ENCODE data around the gene ITGA8.
A peak's percentile ranks its signal among the peaks of the same experiment; 100 is the strongest.

Gene ITGA8

GRCh38 chr10:15572531-15573045, 147.1 kb downstream of the ITGA8 start:
- Mint-ChIP-seq H3K4me3 (no peak overlapping the region), H3K4me1 (peaks cover 19% of the 10 kb centered on the region), H3K27me3 (ENCODE audit: low read depth, poor library complexity) (no peaks in the 10 kb centered on the region), H3K9me3 (no peaks in the 10 kb centered on the region), H3K36me3 (ENCODE audit: low read depth) (peaks cover 94% of the 10 kb centered on the region), H3K27ac (peak overlapping the region; percentile 67)
- TF ChIP-seq CTCF (IDR thresholded peaks at IDR 0.05), result no peak
- no peak for DNase-seq

GRCh38 chr10:15571575-15571974, 148.1 kb downstream of the ITGA8 start:
- peak overlapping the region; percentile 77 for H3K27ac Mint-ChIP-seq
- peaks cover 93% of the 10 kb centered on the region for H3K36me3 Mint-ChIP-seq (ENCODE audit: low read depth)
- H3K9me3 Mint-ChIP-seq, result no peaks in the 10 kb centered on the region
- H3K4me3 Mint-ChIP-seq, result no peak overlapping the region
- no peaks in the 10 kb centered on the region for H3K27me3 Mint-ChIP-seq (ENCODE audit: low read depth, poor library complexity)
- no peak for TF ChIP-seq CTCF (IDR thresholded peaks at IDR 0.05)
- peaks cover 24% of the 10 kb centered on the region for H3K4me1 Mint-ChIP-seq
- no peak for DNase-seq

- H3K36me3 Mint-ChIP-seq (ENCODE audit: low read depth), result peaks cover 94% of the 10 kb centered on the region
- no peak overlapping the region for H3K4me3 Mint-ChIP-seq
- TF ChIP-seq CTCF (IDR thresholded peaks at IDR 0.05), result no peak
- no peak for DNase-seq
- peaks cover 31% of the 10 kb centered on the region for H3K4me1 Mint-ChIP-seq
- H3K27me3 Mint-ChIP-seq (ENCODE audit: low read depth, poor library complexity), result no peaks in the 10 kb centered on the region
- no peaks in the 10 kb centered on the region for H3K9me3 Mint-ChIP-seq
- no peak overlapping the region for H3K27ac Mint-ChIP-seq
Measured at GRCh38 chr10:15570738-15571339, 148.9 kb downstream of the ITGA8 start.

- Mint-ChIP-seq H3K4me3 (no peak overlapping the region), H3K36me3 (ENCODE audit: low read depth) (peaks cover 91% of the 10 kb centered on the region), H3K9me3 (no peaks in the 10 kb centered on the region), H3K4me1 (peaks cover 38% of the 10 kb centered on the region), H3K27me3 (ENCODE audit: low read depth, poor library complexity) (no peaks in the 10 kb centered on the region), H3K27ac (no peak overlapping the region)
- no peak for TF ChIP-seq CTCF (IDR thresholded peaks at IDR 0.05)
- DNase-seq, result no peak
Measured at GRCh38 chr10:15567952-15568351, 151.8 kb downstream of the ITGA8 start.

- Mint-ChIP-seq H3K27ac (peak overlapping the region; percentile 60), H3K36me3 (ENCODE audit: low read depth) (peaks cover 89% of the 10 kb centered on the region), H3K4me3 (no peak overlapping the region), H3K9me3 (no peaks in the 10 kb centered on the region), H3K27me3 (ENCODE audit: low read depth, poor library complexity) (peaks cover 10% of the 10 kb centered on the region), H3K4me1 (peaks cover 49% of the 10 kb centered on the region)
- no peak for DNase-seq
- no peak for TF ChIP-seq CTCF (IDR thresholded peaks at IDR 0.05)
Measured at GRCh38 chr10:15563246-15563645, 156.5 kb downstream of the ITGA8 start.

GRCh38 chr10:15562578-15562977, 157.1 kb downstream of the ITGA8 start:
- Mint-ChIP-seq H3K27me3 (ENCODE audit: low read depth, poor library complexity) (peaks cover 10% of the 10 kb centered on the region), H3K4me3 (no peak overlapping the region), H3K36me3 (ENCODE audit: low read depth) (peaks cover 90% of the 10 kb centered on the region), H3K4me1 (peaks cover 52% of the 10 kb centered on the region), H3K27ac (no peak overlapping the region), H3K9me3 (no peaks in the 10 kb centered on the region)
- DNase-seq, result no peak
- TF ChIP-seq CTCF (IDR thresholded peaks at IDR 0.05), result no peak
